Esophagus muscularis mucosa (tissue), 3 donors: ENCODE data around the gene GBGT1.

Source experiments
- POLR2A ChIP-seq: fragments of 450-650 bp; IDR thresholded peaks from one replicate; pipeline ENCODE4 v1.6.1; 2017; ENCODE audit warnings: antibody characterized with exemption, moderate library complexity, mild to moderate bottlenecking, low read depth
- TF ChIP-seq, protein P1 (sequence below), 3 experiments: fragments of 200-600 bp in 2 of 3; fragments of 450-650 bp in 1 of 3; sonication (generic) in 2 of 3; IDR thresholded peaks; one replicate each; pipeline ENCODE4 v1.5.1; 2017 to 2019; ENCODE audit warnings: antibody characterized with exemption in 3 of 3, mild to moderate bottlenecking in 2 of 3, moderate library complexity in 1 of 3

DNA sequence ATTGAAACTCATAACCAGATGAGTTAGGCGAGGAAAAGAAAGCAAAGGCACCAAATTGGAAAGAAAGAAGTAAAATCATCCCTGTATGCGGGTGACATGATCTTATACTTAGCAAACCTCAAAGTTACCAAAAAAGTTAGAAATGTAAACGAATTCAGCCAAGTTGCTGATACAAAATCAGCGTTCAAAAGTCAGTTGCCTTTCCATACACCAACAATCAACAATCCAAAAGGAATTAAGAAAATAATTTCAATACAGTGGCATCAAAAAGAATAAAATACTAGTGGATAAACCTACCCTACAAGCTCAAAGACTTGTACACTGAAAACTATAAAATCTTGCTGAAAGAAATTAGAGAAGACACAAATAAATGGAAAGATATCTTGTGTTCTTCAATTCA is 30.9 kb upstream of the GBGT1 start:
- TF ChIP-seq, protein P1, sequence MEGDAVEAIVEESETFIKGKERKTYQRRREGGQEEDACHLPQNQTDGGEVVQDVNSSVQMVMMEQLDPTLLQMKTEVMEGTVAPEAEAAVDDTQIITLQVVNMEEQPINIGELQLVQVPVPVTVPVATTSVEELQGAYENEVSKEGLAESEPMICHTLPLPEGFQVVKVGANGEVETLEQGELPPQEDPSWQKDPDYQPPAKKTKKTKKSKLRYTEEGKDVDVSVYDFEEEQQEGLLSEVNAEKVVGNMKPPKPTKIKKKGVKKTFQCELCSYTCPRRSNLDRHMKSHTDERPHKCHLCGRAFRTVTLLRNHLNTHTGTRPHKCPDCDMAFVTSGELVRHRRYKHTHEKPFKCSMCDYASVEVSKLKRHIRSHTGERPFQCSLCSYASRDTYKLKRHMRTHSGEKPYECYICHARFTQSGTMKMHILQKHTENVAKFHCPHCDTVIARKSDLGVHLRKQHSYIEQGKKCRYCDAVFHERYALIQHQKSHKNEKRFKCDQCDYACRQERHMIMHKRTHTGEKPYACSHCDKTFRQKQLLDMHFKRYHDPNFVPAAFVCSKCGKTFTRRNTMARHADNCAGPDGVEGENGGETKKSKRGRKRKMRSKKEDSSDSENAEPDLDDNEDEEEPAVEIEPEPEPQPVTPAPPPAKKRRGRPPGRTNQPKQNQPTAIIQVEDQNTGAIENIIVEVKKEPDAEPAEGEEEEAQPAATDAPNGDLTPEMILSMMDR (IDR thresholded peaks at IDR 0.05), result no peak
- TF ChIP-seq POLR2A, result no peak
